ENCODE data around the gene RNF121. TPM values are rescaled to one million over a fixed set of nuclear protein-coding genes. Genes with fewer than 3 reads are reported as not detected.

RNF121 gene
- total and polyA plus RNA-seq, 2 of the 13 experiments (the other 11 are each of a cell fraction or from before 2014, with no cell fraction given) = 28.6 to 44.3 TPM

DNA sequence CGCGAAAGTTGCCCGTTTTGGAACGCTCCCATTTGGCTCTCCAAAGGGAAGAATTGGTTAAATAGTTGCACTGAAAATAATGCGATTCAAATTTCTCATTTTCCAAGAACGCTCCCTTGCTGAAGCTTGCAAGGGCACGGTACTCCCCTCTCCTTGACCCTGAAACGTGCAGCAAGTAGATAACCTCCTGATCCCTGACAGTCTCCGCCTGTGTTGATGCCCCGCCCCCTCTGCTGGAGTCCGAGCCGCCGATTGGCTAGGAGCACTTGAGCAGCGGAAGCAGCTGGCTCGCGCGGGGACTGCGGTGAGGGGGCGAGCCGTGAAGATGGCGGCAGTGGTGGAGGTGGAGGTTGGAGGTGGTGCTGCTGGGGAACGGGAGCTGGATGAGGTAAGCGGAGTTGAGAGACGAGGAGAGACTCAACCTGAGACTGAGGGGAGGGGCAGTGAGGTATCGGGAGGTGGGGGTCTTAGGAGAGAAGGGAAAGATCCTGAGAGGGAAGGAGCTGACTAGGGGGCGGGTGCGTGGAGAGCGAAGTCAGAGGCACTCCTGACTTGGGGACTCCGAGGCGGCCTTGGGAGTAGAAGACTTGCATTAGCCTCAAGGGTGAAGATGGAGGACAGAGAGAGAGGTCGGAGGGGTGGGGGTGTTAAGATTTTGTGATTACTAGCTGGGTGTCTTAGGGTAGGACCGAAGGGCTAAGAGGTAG is at the start of gene RNF121 (continued):
- TF ChIP-seq, protein P1, sequence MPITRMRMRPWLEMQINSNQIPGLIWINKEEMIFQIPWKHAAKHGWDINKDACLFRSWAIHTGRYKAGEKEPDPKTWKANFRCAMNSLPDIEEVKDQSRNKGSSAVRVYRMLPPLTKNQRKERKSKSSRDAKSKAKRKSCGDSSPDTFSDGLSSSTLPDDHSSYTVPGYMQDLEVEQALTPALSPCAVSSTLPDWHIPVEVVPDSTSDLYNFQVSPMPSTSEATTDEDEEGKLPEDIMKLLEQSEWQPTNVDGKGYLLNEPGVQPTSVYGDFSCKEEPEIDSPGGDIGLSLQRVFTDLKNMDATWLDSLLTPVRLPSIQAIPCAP (CRISPR knock-in tag; IDR thresholded peaks at IDR 0.05; ENCODE audit: low read depth) = no peak
- TF ChIP-seq MZF1 (CRISPR knock-in tag; IDR thresholded peaks at IDR 0.05; ENCODE audit: borderline replicate concordance) (no peak), ZNF547 (CRISPR knock-in tag; IDR thresholded peaks at IDR 0.05) (no peak), EHMT2 (IDR thresholded peaks at IDR 0.05; ENCODE audit: borderline replicate concordance, low read depth, low read length) (no peak), ZNF350 (CRISPR knock-in tag; IDR thresholded peaks at IDR 0.05; ENCODE audit: borderline replicate concordance, low read depth) (peak; percentile 63; the same call in 1 of the 2 replicates), HNF4G (IDR thresholded peaks at IDR 0.05; ENCODE audit: borderline replicate concordance, low read depth, low read length) (no peak), HNF4G (CRISPR knock-in tag; IDR thresholded peaks at IDR 0.05; ENCODE audit: borderline replicate concordance, low read depth) (0 out of 2 replicates have a peak, but pooled peaks have one; percentile 6), GABPA (IDR thresholded peaks at IDR 0.05; ENCODE audit: low read depth, low read length) (peak; percentile 78), GABPA (CRISPR knock-in tag; IDR thresholded peaks at IDR 0.05; ENCODE audit: low read depth) (peak; percentile 82), BRCA1 (CRISPR knock-in tag; IDR thresholded peaks at IDR 0.05) (no peak), SP1 (IDR thresholded peaks at IDR 0.05) (no peak), SP1 (CRISPR knock-in tag; IDR thresholded peaks at IDR 0.05) (peak; percentile 79), MEIS2 (CRISPR knock-in tag; IDR thresholded peaks at IDR 0.05) (no peak; the same call in 1 of the 2 replicates)
- TF ChIP-seq, protein P2, sequence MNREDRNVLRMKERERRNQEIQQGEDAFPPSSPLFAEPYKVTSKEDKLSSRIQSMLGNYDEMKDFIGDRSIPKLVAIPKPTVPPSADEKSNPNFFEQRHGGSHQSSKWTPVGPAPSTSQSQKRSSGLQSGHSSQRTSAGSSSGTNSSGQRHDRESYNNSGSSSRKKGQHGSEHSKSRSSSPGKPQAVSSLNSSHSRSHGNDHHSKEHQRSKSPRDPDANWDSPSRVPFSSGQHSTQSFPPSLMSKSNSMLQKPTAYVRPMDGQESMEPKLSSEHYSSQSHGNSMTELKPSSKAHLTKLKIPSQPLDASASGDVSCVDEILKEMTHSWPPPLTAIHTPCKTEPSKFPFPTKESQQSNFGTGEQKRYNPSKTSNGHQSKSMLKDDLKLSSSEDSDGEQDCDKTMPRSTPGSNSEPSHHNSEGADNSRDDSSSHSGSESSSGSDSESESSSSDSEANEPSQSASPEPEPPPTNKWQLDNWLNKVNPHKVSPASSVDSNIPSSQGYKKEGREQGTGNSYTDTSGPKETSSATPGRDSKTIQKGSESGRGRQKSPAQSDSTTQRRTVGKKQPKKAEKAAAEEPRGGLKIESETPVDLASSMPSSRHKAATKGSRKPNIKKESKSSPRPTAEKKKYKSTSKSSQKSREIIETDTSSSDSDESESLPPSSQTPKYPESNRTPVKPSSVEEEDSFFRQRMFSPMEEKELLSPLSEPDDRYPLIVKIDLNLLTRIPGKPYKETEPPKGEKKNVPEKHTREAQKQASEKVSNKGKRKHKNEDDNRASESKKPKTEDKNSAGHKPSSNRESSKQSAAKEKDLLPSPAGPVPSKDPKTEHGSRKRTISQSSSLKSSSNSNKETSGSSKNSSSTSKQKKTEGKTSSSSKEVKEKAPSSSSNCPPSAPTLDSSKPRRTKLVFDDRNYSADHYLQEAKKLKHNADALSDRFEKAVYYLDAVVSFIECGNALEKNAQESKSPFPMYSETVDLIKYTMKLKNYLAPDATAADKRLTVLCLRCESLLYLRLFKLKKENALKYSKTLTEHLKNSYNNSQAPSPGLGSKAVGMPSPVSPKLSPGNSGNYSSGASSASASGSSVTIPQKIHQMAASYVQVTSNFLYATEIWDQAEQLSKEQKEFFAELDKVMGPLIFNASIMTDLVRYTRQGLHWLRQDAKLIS (CRISPR knock-in tag; IDR thresholded peaks at IDR 0.05) = no peak
- TF ChIP-seq, protein P3, sequence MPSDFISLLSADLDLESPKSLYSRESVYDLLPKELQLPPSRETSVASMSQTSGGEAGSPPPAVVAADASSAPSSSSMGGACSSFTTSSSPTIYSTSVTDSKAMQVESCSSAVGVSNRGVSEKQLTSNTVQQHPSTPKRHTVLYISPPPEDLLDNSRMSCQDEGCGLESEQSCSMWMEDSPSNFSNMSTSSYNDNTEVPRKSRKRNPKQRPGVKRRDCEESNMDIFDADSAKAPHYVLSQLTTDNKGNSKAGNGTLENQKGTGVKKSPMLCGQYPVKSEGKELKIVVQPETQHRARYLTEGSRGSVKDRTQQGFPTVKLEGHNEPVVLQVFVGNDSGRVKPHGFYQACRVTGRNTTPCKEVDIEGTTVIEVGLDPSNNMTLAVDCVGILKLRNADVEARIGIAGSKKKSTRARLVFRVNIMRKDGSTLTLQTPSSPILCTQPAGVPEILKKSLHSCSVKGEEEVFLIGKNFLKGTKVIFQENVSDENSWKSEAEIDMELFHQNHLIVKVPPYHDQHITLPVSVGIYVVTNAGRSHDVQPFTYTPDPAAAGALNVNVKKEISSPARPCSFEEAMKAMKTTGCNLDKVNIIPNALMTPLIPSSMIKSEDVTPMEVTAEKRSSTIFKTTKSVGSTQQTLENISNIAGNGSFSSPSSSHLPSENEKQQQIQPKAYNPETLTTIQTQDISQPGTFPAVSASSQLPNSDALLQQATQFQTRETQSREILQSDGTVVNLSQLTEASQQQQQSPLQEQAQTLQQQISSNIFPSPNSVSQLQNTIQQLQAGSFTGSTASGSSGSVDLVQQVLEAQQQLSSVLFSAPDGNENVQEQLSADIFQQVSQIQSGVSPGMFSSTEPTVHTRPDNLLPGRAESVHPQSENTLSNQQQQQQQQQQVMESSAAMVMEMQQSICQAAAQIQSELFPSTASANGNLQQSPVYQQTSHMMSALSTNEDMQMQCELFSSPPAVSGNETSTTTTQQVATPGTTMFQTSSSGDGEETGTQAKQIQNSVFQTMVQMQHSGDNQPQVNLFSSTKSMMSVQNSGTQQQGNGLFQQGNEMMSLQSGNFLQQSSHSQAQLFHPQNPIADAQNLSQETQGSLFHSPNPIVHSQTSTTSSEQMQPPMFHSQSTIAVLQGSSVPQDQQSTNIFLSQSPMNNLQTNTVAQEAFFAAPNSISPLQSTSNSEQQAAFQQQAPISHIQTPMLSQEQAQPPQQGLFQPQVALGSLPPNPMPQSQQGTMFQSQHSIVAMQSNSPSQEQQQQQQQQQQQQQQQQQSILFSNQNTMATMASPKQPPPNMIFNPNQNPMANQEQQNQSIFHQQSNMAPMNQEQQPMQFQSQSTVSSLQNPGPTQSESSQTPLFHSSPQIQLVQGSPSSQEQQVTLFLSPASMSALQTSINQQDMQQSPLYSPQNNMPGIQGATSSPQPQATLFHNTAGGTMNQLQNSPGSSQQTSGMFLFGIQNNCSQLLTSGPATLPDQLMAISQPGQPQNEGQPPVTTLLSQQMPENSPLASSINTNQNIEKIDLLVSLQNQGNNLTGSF (CRISPR knock-in tag; IDR thresholded peaks at IDR 0.05) = no peak
- TF ChIP-seq, protein P4, sequence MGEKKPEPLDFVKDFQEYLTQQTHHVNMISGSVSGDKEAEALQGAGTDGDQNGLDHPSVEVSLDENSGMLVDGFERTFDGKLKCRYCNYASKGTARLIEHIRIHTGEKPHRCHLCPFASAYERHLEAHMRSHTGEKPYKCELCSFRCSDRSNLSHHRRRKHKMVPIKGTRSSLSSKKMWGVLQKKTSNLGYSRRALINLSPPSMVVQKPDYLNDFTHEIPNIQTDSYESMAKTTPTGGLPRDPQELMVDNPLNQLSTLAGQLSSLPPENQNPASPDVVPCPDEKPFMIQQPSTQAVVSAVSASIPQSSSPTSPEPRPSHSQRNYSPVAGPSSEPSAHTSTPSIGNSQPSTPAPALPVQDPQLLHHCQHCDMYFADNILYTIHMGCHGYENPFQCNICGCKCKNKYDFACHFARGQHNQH (CRISPR knock-in tag; IDR thresholded peaks at IDR 0.05) = no peak
- TF ChIP-seq, protein P5, sequence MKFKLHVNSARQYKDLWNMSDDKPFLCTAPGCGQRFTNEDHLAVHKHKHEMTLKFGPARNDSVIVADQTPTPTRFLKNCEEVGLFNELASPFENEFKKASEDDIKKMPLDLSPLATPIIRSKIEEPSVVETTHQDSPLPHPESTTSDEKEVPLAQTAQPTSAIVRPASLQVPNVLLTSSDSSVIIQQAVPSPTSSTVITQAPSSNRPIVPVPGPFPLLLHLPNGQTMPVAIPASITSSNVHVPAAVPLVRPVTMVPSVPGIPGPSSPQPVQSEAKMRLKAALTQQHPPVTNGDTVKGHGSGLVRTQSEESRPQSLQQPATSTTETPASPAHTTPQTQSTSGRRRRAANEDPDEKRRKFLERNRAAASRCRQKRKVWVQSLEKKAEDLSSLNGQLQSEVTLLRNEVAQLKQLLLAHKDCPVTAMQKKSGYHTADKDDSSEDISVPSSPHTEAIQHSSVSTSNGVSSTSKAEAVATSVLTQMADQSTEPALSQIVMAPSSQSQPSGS (CRISPR knock-in tag; IDR thresholded peaks at IDR 0.05) = 0 out of 2 replicates have a peak, but pooled peaks have one; percentile 22

All from HepG2 (cell line).